Right lobe of liver (tissue), 6 donors: ENCODE measurements around the gene MITD1. TPM values are rescaled to one million over a fixed set of nuclear protein-coding genes. Genes with fewer than 3 reads are reported as not detected.

ENCODE experiments used
- ATAC-seq, 4 donors: fragments of 200-7000 bp; cut with Tn5 transposase; one replicate each; pipeline ENCODE4 v1.9.1; 2020; ENCODE audit warnings: mild to moderate bottlenecking in 4 of 4, moderate library complexity in 4 of 4
- DNase-seq, 3 donors: peaks; one replicate each; pipeline ENCODE4 v3.0.0-alpha.2; 2020
- H3K27ac ChIP-seq, 3 donors: fragments of 200-600 bp; one replicate each; pipeline ENCODE4 v1.8.0; 2022
- H3K27me3 ChIP-seq, 2 donors: fragments of 200-600 bp; one replicate each; pipeline ENCODE4 v1.8.0; 2022
- H3K36me3 ChIP-seq, 4 donors: fragments of 200-600 bp; sonication (generic) in 1 of 4; one replicate each; pipeline versions ENCODE4 v1.5.1 to v1.8.0; 2017 to 2022; ENCODE audit warnings: control low read depth in 1 of 4
- H3K4me1 ChIP-seq, 4 donors: fragments of 200-600 bp; sonication (generic) in 1 of 4; one replicate each; pipeline versions ENCODE4 v1.5.1 to v1.8.0; 2017 to 2022; ENCODE audit warnings: control low read depth in 1 of 4
- H3K4me3 ChIP-seq, 3 donors: fragments of 200-600 bp; one replicate each; pipeline ENCODE4 v1.8.0; 2022
- H3K9me3 ChIP-seq, 4 donors: fragments of 200-600 bp; sonication (generic) in 1 of 4; one replicate each; pipeline versions ENCODE4 v1.5.1 to v1.8.0; 2017 to 2022; ENCODE audit warnings: control low read depth in 1 of 4
- CTCF ChIP-seq, 4 donors: fragments of 200-600 bp in 3 of 4; fragments of 450-650 bp in 1 of 4; IDR thresholded peaks; one replicate each; pipeline versions ENCODE4 v1.5.1 to v1.8.0; 2016 to 2022; ENCODE audit warnings: antibody characterized with exemption in 4 of 4, mild to moderate bottlenecking in 2 of 4
- POLR2A ChIP-seq: fragments of 450-650 bp; IDR thresholded peaks from one replicate; pipeline ENCODE4 v1.6.1; 2017; ENCODE audit warnings: antibody characterized with exemption, mild to moderate bottlenecking
- WGBS: methylation state at CpG from one replicate; pipeline ENCODE4 v1.1.6; 2018; ENCODE audit warnings: low coverage, low lambda C conversion rate; ENCODE audit not compliant: insufficient coverage; ENCODE audit errors: missing lambda C conversion rate; 5-methylcytosine and 5-hydroxymethylcytosine counted together
- intact Hi-C, 2 donors: fragments of 100-400 bp; cut with DNase I; formaldehyde crosslinking; loops; one replicate each; pipeline versions ENCODE4 v1.11.2 to v1.14.1; 2022
- total RNA-seq, 6 experiments: library from RNA; depleted of rRNA in 2 of 6; stranded (reverse); fragments of >200 nt in 2 of 6; fragmentation: NEBNext Ultra II Directional in 3 of 6; extraction: Animal tissue kit (Norgen Biotek cat#: 25700) in 3 of 6; gene quantifications; one replicate each; pipeline versions ENCODE4 v1.1.0 to v1.2.4, GENCODE V29; 2016 to 2023
- donor health status: DM: no; HTN: yes; CAD: no.
- donor health status: DM: no; HTN: no; CAD: no.
- donor health status: DM: no; HTN: no; CAD: no.
- donor health status: DM: no; HTN: yes; CAD: no.
- donor health status: DM: no; HTN: yes; CAD: no.

The MITD1 gene
- total RNA-seq, 6 experiments from 2014 or later, result 4.0 to 12.5 (median 9.6) TPM

GRCh38 chr2:99153921-99154604 lies 26.8 kb downstream of the MITD1 start:
- 15% methylated on average over 10 of the region's 12 CpGs for WGBS
- Histone ChIP-seq H3K36me3 (peaks cover 0 to 12% (median 0%) of the 10 kb centered on the region in 4 donors), H3K4me1 (peaks cover 0 to 16% (median 0%) of the 10 kb centered on the region in 4 donors), H3K27me3 (no peaks in the 10 kb centered on the region), H3K27ac (peak overlapping the region; percentile 86 to 94 (median 87)), H3K9me3 (no peaks in the 10 kb centered on the region), H3K4me3 (peak overlapping the region; percentile 74 to 93 (median 84))
- intact Hi-C loops, result no loop called here
- DNase-seq (no peak), ATAC-seq (peak in 3 of 4 donors; percentile 1 to 6 (median 4))
- TF ChIP-seq CTCF (IDR thresholded peaks at IDR 0.05) (no peak), POLR2A (no peak)

- peaks cover 0 to 7% (median 0%) of the 10 kb centered on the region in 4 donors for H3K36me3 ChIP-seq
- TF ChIP-seq CTCF (IDR thresholded peaks at IDR 0.05) (no peak), POLR2A (no peak)
- DNase-seq (no peak), ATAC-seq (no peak)
- no peaks in the 10 kb centered on the region for H3K27me3 ChIP-seq
- H3K4me3 ChIP-seq, result no peak overlapping the region
- WGBS, result 91% methylated on average over 7 of the region's 7 CpGs
- H3K4me1 ChIP-seq, result peaks cover 0 to 16% (median 0%) of the 10 kb centered on the region in 4 donors
- intact Hi-C loops, result no loop called here
- H3K9me3 ChIP-seq, result no peaks in the 10 kb centered on the region
- no peak overlapping the region for H3K27ac ChIP-seq
Measured at GRCh38 chr2:99152199-99152895, 28.5 kb downstream of the MITD1 start.

DNA sequence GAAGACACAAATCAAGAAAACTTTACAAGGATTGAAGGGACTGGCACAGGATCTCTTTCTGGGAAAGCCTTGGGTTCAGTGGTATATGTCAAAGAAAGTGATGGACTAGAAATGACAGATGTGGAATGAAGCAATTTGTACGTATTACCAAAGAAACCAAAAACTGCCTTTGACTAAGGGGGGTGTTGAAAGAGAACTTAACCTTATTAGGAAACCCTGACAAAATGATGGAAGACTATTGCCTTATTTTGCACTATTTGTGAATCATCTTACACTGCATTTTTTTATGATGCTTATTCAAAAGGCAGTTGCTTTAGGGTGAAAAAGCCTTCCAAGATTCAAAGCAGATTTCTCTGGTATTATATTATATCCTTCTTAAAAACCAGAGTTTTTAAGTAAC lies 30.2 kb downstream of the MITD1 start:
- DNase-seq (no peak), ATAC-seq (no peak)
- Histone ChIP-seq H3K36me3 (no peaks in the 10 kb centered on the region), H3K27ac (no peak overlapping the region), H3K27me3 (no peaks in the 10 kb centered on the region), H3K4me3 (no peak overlapping the region), H3K4me1 (peaks cover 0 to 11% (median 0%) of the 10 kb centered on the region in 4 donors), H3K9me3 (no peaks in the 10 kb centered on the region)
- 50% methylated on average over 1 of the region's 1 CpG for WGBS
- TF ChIP-seq CTCF (IDR thresholded peaks at IDR 0.05) (no peak), POLR2A (no peak)
- intact Hi-C loops, result no loop called here

GRCh38 chr2:99141110-99142108 lies 39.4 kb downstream of the MITD1 start, which contains the start of gene C2orf15:
Gene C2orf15 (plus strand): TSS chr2:99141707. CDS start chr2:99150559, 8,852 bp downstream.
- Histone ChIP-seq H3K4me3 (peak within 1 kb of the TSS; percentile 77 to 88 (median 81)), H3K36me3 (no peaks in the 10 kb centered on the region), H3K4me1 (peaks cover 0 to 7% (median 0%) of the 10 kb centered on the region in 4 donors), H3K9me3 (no peaks in the 10 kb centered on the region), H3K27me3 (no peaks in the 10 kb centered on the region), H3K27ac (peak within 1 kb of the TSS; percentile 61 to 73 (median 62))
- intact Hi-C loops, result no loop called here
- ATAC-seq (peak; percentile 97 to 99 (median 97)), DNase-seq (peak; percentile 98)
- TF ChIP-seq CTCF (IDR thresholded peaks at IDR 0.05) (no peak), POLR2A (no peak)
- WGBS, result under 1% methylated on average over 49 of the region's 84 CpGs
